ENCODE results near the gene ARFGAP3. TPM values are rescaled to one million over a fixed set of nuclear protein-coding genes. Genes with fewer than 3 reads are reported as not detected.

Gene ARFGAP3
- total RNA-seq (2022) (32.1 and 37.4 TPM in 2 replicates), Bru-seq, nascent RNA (percentile 67 among the genes with signal in this experiment), BruChase-seq, experiment 1, labeled RNA remaining after a 2-hour chase (percentile 72 among the genes with signal in this experiment), BruChase-seq, experiment 2, labeled RNA remaining after a 6-hour chase (percentile 76 among the genes with signal in this experiment)
- long read RNA-seq, transcript ARFGAP3-201 (16 exons, 2,857 nt): major isoform, 71 of 99 reads
- long read RNA-seq, partial matches to known transcripts: 2 of 99 reads
- long read RNA-seq, other reads (novel, unspliced or antisense): 25 of 99 reads

DNA sequence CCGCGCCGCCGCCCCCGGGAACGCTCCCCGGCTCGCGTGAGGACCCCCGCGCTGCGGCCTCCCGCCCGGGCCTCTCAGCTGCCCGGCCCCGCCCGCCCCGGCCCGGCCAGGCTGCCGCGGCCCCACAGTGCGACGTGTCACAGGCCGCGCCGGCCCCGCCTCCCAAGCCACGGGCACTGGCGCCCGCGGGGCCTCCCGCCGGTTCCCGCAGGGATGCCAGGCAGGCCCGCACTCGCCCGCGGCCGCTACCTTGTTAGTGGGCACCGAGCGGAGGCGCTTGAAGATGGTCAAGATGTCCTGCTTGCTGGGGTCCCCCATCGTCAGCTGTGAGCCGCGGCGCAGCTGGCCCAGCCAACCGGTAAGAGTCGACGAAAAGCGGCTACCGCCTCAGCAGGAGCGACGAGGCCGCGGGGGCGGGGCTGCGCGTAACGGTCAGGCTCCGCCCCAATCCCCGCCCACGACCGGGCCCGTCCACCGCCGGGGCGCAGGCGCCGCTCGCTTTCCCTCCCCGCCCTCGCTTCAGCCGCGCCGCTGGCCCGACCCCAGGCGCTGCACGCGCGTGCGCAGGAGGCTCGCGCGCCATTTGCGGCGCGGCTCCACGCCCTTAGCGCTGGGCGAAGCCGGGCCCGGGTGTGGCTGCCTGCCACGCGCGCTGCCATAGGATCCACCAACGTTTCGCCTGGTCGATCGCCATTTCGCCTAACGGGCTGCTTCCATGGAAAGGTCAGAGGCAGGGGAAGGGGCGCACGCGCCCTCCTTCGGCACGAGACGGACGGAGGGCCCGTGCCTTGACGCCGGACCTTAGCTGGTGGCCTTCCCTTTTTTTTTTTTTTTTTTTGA lies at the start of gene ARFGAP3:
TSS of gene ARFGAP3 (minus strand) at position 409 of the 840 bp plus-strand sequence. CDS start at position 318, 91 bp downstream.
- peaks cover 44% of the 10 kb centered on the region for H3K36me3 Mint-ChIP-seq (ENCODE audit: insufficient read depth, unreplicated experiment)

GRCh38 chr22:42905702-42906183 lies 48.7 kb upstream of the ARFGAP3 start:
- Mint-ChIP-seq H3K27ac (ENCODE audit: unreplicated experiment) (no peak overlapping the region), H3K27me3 (ENCODE audit: insufficient read depth, unreplicated experiment) (no peaks in the 10 kb centered on the region), H3K4me3 (ENCODE audit: unreplicated experiment) (no peak overlapping the region), H3K4me1 (ENCODE audit: low read depth, unreplicated experiment) (peaks cover 7% of the 10 kb centered on the region), H3K9me3 (ENCODE audit: unreplicated experiment) (no peaks in the 10 kb centered on the region), H3K36me3 (ENCODE audit: insufficient read depth, unreplicated experiment) (peaks cover 94% of the 10 kb centered on the region)
- BruUV-seq (replicated peaks): no TSS peak
- intact Hi-C loops (cut with micrococcal nuclease; ENCODE audit: unreplicated experiment): no loop called here
- H3K27me3 ChIP-seq (replicated peaks; ENCODE audit: control insufficient read depth, insufficient read depth, low read length): no peaks in the 10 kb centered on the region
- peaks cover 3% of the 10 kb centered on the region for H3K36me3 ChIP-seq (ENCODE audit: control insufficient read depth, insufficient read depth, low read length)
- H3K9me3 ChIP-seq: no peaks in the 10 kb centered on the region
- no peak overlapping the region for H3K4me3 ChIP-seq (ENCODE audit: low read depth, low read length)
- DNase-seq: no peak
- ChIA-PET POLR2A (no interaction called here), CTCF (no interaction called here)
- TF ChIP-seq, protein P1, sequence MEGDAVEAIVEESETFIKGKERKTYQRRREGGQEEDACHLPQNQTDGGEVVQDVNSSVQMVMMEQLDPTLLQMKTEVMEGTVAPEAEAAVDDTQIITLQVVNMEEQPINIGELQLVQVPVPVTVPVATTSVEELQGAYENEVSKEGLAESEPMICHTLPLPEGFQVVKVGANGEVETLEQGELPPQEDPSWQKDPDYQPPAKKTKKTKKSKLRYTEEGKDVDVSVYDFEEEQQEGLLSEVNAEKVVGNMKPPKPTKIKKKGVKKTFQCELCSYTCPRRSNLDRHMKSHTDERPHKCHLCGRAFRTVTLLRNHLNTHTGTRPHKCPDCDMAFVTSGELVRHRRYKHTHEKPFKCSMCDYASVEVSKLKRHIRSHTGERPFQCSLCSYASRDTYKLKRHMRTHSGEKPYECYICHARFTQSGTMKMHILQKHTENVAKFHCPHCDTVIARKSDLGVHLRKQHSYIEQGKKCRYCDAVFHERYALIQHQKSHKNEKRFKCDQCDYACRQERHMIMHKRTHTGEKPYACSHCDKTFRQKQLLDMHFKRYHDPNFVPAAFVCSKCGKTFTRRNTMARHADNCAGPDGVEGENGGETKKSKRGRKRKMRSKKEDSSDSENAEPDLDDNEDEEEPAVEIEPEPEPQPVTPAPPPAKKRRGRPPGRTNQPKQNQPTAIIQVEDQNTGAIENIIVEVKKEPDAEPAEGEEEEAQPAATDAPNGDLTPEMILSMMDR (IDR thresholded peaks at IDR 0.05; ENCODE audit: insufficient read depth in 1 of 2, low read depth in 1 of 2, low read length in 1 of 2, severe bottlenecking in 1 of 2, unreplicated experiment in 1 of 2): no peak
- no peaks in the 10 kb centered on the region for H3K4me1 ChIP-seq

More for the DNA sequence above, at the start of gene ARFGAP3:
- ChIA-PET CTCF (interaction anchor here (0.6 to 3.9 kb wide), 3 partner anchors 10 to 242 kb away, joined by 3 to 27 read pairs (median 4); partner anchors contain the start of gene POLDIP3), POLR2A (interaction anchor here (0.8 to 1.1 kb wide), 2 partner anchors 158 to 233 kb away, joined by 3 read pairs; no protein-coding TSS in a partner anchor)
- TF ChIP-seq, protein P1 (IDR thresholded peaks at IDR 0.05; ENCODE audit: insufficient read depth in 1 of 2, low read depth in 1 of 2, low read length in 1 of 2, severe bottlenecking in 1 of 2, unreplicated experiment in 1 of 2): no peak
- BruUV-seq (replicated peaks): no TSS peak
- H3K4me1 Mint-ChIP-seq (ENCODE audit: low read depth, unreplicated experiment): peaks cover 4% of the 10 kb centered on the region
- Histone ChIP-seq H3K9me3 (no peaks in the 10 kb centered on the region), H3K36me3 (ENCODE audit: control insufficient read depth, insufficient read depth, low read length) (peaks cover 1% of the 10 kb centered on the region; the same call in 1 of the 2 replicates), H3K27me3 (replicated peaks; ENCODE audit: control insufficient read depth, insufficient read depth, low read length) (no peaks in the 10 kb centered on the region), H3K4me1 (peaks cover 11% of the 10 kb centered on the region), H3K4me3 (ENCODE audit: low read depth, low read length) (peak within 1 kb of the TSS; percentile 92)
- H3K4me3 Mint-ChIP-seq (ENCODE audit: unreplicated experiment): peak within 1 kb of the TSS; percentile 91
- no peaks in the 10 kb centered on the region for H3K27me3 Mint-ChIP-seq (ENCODE audit: insufficient read depth, unreplicated experiment)
- intact Hi-C loops (cut with micrococcal nuclease; ENCODE audit: unreplicated experiment): no loop called here
- DNase-seq: peak; percentile 88 to 98
- H3K9me3 Mint-ChIP-seq (ENCODE audit: unreplicated experiment): no peaks in the 10 kb centered on the region
- peak within 1 kb of the TSS; percentile 94 for H3K27ac Mint-ChIP-seq (ENCODE audit: unreplicated experiment)

DNA sequence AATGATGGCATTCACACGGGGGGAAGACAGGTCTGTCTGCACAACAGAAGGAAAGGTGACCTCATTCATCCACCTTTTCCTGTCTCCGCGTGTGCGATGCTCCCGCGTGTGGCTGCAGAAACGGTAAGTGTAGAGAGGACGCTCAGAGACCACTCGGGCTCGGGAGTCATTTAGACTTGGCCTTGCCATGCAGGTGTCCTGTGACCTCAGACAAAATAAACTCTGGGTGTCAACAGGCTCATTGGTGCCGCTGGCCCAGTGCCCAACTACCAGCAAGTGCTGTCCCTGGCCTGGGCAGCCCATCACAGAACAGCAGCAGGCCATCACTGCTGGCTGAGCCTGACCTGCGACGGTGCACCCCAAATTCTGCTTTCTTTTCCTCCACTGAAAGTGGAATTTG lies 48.1 kb upstream of the ARFGAP3 start:
- intact Hi-C loops (cut with micrococcal nuclease; ENCODE audit: unreplicated experiment): no loop called here

More for the DNA sequence above, 48.1 kb upstream of the ARFGAP3 start:
- Mint-ChIP-seq H3K27me3 (ENCODE audit: insufficient read depth, unreplicated experiment) (no peaks in the 10 kb centered on the region), H3K4me3 (ENCODE audit: unreplicated experiment) (no peak overlapping the region), H3K4me1 (ENCODE audit: low read depth, unreplicated experiment) (peaks cover 7% of the 10 kb centered on the region), H3K27ac (ENCODE audit: unreplicated experiment) (peak overlapping the region; percentile 73), H3K36me3 (ENCODE audit: insufficient read depth, unreplicated experiment) (peaks cover 94% of the 10 kb centered on the region), H3K9me3 (ENCODE audit: unreplicated experiment) (no peaks in the 10 kb centered on the region)
- ChIA-PET CTCF (no interaction called here), POLR2A (no interaction called here)
- DNase-seq: no peak
- TF ChIP-seq, protein P1 (IDR thresholded peaks at IDR 0.05; ENCODE audit: insufficient read depth in 1 of 2, low read depth in 1 of 2, low read length in 1 of 2, severe bottlenecking in 1 of 2, unreplicated experiment in 1 of 2): no peak
- BruUV-seq (replicated peaks): no TSS peak
- Histone ChIP-seq H3K36me3 (ENCODE audit: control insufficient read depth, insufficient read depth, low read length) (no peaks in the 10 kb centered on the region; the same call in none of the 2 replicates), H3K9me3 (no peaks in the 10 kb centered on the region), H3K27me3 (replicated peaks; ENCODE audit: control insufficient read depth, insufficient read depth, low read length) (no peaks in the 10 kb centered on the region), H3K4me1 (no peaks in the 10 kb centered on the region), H3K4me3 (ENCODE audit: low read depth, low read length) (no peak overlapping the region)

Measured in Caco-2 (cell line).